ENCODE results near the gene TPD52L1.

Gene TPD52L1

GRCh38 chr6:125142618-125143017 is 11.0 kb upstream of the TPD52L1 start:
- no peak for TF ChIP-seq CTCF (IDR thresholded peaks at IDR 0.05)
- no peak overlapping the region for H3K27ac ChIP-seq

GRCh38 chr6:125144822-125145221 is 8.8 kb upstream of the TPD52L1 start:
- no peak for TF ChIP-seq CTCF (IDR thresholded peaks at IDR 0.05)
- TF ChIP-seq ZFX (IDR thresholded peaks at IDR 0.05; ENCODE audit: borderline replicate concordance), result no peak
- H3K27ac ChIP-seq, result no peak overlapping the region

- H3K27ac ChIP-seq, result no peak overlapping the region
- TF ChIP-seq ZFX (IDR thresholded peaks at IDR 0.05; ENCODE audit: borderline replicate concordance) (no peak), CTCF (IDR thresholded peaks at IDR 0.05) (no peak)
Observed at GRCh38 chr6:125149256-125150144, 4.1 kb upstream of the TPD52L1 start.

- TF ChIP-seq CTCF (IDR thresholded peaks at IDR 0.05) (no peak), ZFX (IDR thresholded peaks at IDR 0.05; ENCODE audit: borderline replicate concordance) (no peak)
- H3K27ac ChIP-seq, result no peak overlapping the region
Observed at GRCh38 chr6:125151700-125152099, 1.9 kb upstream of the TPD52L1 start.

- no peak for TF ChIP-seq CTCF (IDR thresholded peaks at IDR 0.05)
- TF ChIP-seq ZFX (IDR thresholded peaks at IDR 0.05; ENCODE audit: borderline replicate concordance), result no peak
- peak overlapping the region; percentile 59 for H3K27ac ChIP-seq
Observed at GRCh38 chr6:125154118-125154760, 666 bp downstream of the TPD52L1 start.

- peak; percentile 75 for TF ChIP-seq CTCF (IDR thresholded peaks at IDR 0.05)
- no peak for TF ChIP-seq ZFX (IDR thresholded peaks at IDR 0.05; ENCODE audit: borderline replicate concordance)
- peak overlapping the region; percentile 59 for H3K27ac ChIP-seq
Observed at GRCh38 chr6:125154761-125155135, 1.2 kb downstream of the TPD52L1 start.

GRCh38 chr6:125155344-125155743 is 1.8 kb downstream of the TPD52L1 start:
- TF ChIP-seq ZFX (IDR thresholded peaks at IDR 0.05; ENCODE audit: borderline replicate concordance) (no peak), CTCF (IDR thresholded peaks at IDR 0.05) (no peak)
- H3K27ac ChIP-seq, result peak overlapping the region; percentile 59

Data from 22Rv1 (cell line).